ENCODE data around the gene WDR55.

DNA sequence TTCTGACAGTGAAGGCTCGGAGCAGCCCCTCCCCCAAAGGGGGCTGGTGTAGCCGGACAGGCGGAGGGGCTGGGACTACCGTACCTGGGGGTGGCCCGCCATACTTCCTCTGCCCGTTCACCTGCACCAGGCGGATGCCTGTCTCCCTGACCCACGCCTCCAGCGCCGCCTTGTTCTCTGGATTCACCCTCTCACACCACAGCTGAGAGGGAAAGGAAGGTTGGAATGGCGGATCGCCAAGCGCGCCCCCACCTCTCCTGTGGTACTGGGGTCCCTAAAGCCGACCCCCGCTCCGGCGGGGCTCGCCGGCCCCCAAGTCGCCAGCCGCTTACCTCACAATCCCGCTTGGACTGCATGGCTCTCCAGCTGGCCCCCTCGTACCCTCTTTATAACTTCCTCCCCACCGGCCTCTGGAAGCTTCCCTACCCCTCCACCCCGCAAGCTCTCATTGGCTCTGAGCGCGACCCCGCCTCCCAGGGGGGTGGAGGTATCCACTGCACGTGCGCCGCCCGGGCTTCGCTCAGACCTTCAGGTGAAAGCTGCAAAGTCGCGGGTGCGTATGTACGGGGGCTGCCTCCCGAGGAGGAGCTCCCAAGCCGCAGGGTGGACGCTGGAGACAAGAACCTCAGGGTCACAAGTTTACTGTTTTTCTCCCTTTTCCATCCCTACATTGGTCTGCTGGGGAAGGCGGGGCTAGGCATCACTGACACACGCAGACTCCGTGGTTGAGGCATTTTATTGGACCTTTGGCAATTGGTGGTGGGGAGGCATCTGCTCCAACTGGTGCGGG, 8.7 kb downstream of the WDR55 start, which contains the start of gene DND1:
- TF ChIP-seq POLR2A (IDR thresholded peaks at IDR 0.05) (no peak), EP300 (IDR thresholded peaks at IDR 0.05) (no peak)
- TF ChIP-seq, protein P1, sequence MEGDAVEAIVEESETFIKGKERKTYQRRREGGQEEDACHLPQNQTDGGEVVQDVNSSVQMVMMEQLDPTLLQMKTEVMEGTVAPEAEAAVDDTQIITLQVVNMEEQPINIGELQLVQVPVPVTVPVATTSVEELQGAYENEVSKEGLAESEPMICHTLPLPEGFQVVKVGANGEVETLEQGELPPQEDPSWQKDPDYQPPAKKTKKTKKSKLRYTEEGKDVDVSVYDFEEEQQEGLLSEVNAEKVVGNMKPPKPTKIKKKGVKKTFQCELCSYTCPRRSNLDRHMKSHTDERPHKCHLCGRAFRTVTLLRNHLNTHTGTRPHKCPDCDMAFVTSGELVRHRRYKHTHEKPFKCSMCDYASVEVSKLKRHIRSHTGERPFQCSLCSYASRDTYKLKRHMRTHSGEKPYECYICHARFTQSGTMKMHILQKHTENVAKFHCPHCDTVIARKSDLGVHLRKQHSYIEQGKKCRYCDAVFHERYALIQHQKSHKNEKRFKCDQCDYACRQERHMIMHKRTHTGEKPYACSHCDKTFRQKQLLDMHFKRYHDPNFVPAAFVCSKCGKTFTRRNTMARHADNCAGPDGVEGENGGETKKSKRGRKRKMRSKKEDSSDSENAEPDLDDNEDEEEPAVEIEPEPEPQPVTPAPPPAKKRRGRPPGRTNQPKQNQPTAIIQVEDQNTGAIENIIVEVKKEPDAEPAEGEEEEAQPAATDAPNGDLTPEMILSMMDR (IDR thresholded peaks at IDR 0.05) = no peak

Measured in gastroesophageal sphincter (tissue), 3 donors.